DOHH2 (cell line): Measurements from ENCODE around the gene ZNF230.

Experiments used
- EZH2phosphoT487 ChIP-seq: fragments of 200-600 bp; sonication (generic); IDR thresholded peaks from 2 replicates; pipeline ENCODE4 v1.6.1; 2017; ENCODE audit warnings: borderline replicate concordance, mild to moderate bottlenecking, antibody characterized with exemption, low read length, moderate library complexity, mixed read lengths
- TF ChIP-seq, protein P1 (sequence below): fragments of 200-600 bp; sonication (generic); IDR thresholded peaks from one replicate; pipeline ENCODE4 v1.5.1; 2014; ENCODE audit warnings: antibody characterized with exemption, mild to moderate bottlenecking, low read depth, low read length; ENCODE audit not compliant: poor library complexity, severe bottlenecking

DNA sequence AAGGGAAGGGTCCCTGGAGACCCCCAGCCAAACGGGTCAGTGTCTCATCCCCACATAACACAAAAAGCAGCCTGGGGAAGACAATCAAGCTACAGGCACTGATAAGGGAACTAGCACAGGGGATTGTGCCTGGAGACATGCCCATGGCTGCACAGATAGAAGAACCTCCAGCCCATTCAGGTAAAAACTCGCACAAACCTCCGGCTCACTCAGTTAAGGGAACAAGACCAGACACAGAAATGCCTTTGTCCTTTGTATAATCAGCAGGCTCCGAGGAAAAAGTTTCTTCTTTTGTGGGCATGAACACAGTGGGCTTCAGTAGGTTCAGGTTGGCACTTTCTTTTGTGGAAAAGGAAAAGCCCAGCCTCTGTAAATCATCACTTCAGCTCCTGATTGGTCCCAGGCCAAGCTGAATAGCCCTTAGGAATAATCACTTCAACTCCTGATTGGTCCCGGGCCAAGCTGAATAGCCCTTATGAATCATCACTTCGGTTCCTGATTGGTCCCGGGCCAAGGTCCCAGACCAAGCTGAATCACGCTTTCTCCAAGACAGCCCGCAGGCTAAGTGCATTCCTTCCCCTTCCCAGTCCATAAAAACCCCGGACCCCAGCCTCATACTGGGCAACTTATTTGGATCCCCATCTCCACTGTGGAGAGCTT, 5.0 kb upstream of the ZNF230 start:
- TF ChIP-seq, protein P1, sequence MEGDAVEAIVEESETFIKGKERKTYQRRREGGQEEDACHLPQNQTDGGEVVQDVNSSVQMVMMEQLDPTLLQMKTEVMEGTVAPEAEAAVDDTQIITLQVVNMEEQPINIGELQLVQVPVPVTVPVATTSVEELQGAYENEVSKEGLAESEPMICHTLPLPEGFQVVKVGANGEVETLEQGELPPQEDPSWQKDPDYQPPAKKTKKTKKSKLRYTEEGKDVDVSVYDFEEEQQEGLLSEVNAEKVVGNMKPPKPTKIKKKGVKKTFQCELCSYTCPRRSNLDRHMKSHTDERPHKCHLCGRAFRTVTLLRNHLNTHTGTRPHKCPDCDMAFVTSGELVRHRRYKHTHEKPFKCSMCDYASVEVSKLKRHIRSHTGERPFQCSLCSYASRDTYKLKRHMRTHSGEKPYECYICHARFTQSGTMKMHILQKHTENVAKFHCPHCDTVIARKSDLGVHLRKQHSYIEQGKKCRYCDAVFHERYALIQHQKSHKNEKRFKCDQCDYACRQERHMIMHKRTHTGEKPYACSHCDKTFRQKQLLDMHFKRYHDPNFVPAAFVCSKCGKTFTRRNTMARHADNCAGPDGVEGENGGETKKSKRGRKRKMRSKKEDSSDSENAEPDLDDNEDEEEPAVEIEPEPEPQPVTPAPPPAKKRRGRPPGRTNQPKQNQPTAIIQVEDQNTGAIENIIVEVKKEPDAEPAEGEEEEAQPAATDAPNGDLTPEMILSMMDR: no peak
- no peak for TF ChIP-seq EZH2phosphoT487
